Measurements from ENCODE around the gene AKIRIN2.

DNA sequence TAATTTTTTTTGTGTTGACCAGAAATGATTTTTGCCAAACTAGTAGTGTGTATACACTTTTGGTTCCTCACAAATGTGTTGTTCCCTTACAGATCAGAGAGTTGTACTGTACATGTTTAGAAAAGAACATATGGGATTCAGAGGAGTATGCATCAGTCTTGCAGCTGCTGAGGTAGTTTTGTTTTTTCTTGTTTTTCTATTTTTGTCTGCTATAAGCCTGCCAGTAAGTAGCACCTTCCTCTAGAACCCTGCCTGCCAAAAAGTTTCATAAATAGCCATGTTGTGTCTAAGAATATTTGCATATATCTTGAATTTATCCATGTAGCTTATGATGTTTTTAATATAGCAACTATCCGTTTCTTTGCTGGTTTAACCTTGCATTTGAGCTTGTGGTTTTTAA is 65.7 kb downstream of the AKIRIN2 start:
- TF ChIP-seq CBFA2T2 (conservative IDR thresholded peaks at IDR 0.05), result no peak
- no peak for TF ChIP-seq POLR2A (conservative IDR thresholded peaks at IDR 0.05)
- TF ChIP-seq, protein P1, sequence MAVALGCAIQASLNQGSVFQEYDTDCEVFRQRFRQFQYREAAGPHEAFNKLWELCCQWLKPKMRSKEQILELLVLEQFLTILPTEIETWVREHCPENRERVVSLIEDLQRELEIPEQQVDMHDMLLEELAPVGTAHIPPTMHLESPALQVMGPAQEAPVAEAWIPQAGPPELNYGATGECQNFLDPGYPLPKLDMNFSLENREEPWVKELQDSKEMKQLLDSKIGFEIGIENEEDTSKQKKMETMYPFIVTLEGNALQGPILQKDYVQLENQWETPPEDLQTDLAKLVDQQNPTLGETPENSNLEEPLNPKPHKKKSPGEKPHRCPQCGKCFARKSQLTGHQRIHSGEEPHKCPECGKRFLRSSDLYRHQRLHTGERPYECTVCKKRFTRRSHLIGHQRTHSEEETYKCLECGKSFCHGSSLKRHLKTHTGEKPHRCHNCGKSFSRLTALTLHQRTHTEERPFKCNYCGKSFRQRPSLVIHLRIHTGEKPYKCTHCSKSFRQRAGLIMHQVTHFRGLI (CRISPR knock-in tag; IDR thresholded peaks at IDR 0.05), result no peak
- TF ChIP-seq RBBP5 (IDR thresholded peaks at IDR 0.05; ENCODE audit: borderline replicate concordance, insufficient read depth, low read length, poor library complexity, severe bottlenecking), result no peak
- no peak for TF ChIP-seq HEY1 (CRISPR knock-in tag; IDR thresholded peaks at IDR 0.05; ENCODE audit: borderline replicate concordance)
- no peak for TF ChIP-seq CTCF (IDR thresholded peaks at IDR 0.05 in 2 of 3, conservative IDR thresholded peaks at IDR 0.05 in 1 of 3; ENCODE audit: insufficient read depth in 2 of 3, low read depth in 1 of 3, low read length in 3 of 3)
- no peak for TF ChIP-seq NFIC (IDR thresholded peaks at IDR 0.05)
- TF ChIP-seq ZNF121 (CRISPR knock-in tag; conservative IDR thresholded peaks at IDR 0.05), result no peak
- TF ChIP-seq TGIF2 (CRISPR knock-in tag; IDR thresholded peaks at IDR 0.05), result no peak
- TF ChIP-seq KDM4B (IDR thresholded peaks at IDR 0.05; ENCODE audit: borderline replicate concordance in 2 of 2, low read depth in 1 of 2), result no peak
- no peak for TF ChIP-seq ZNF274 (IDR thresholded peaks at IDR 0.05; ENCODE audit: borderline replicate concordance, low read depth, low read length)
- TF ChIP-seq, protein P2, sequence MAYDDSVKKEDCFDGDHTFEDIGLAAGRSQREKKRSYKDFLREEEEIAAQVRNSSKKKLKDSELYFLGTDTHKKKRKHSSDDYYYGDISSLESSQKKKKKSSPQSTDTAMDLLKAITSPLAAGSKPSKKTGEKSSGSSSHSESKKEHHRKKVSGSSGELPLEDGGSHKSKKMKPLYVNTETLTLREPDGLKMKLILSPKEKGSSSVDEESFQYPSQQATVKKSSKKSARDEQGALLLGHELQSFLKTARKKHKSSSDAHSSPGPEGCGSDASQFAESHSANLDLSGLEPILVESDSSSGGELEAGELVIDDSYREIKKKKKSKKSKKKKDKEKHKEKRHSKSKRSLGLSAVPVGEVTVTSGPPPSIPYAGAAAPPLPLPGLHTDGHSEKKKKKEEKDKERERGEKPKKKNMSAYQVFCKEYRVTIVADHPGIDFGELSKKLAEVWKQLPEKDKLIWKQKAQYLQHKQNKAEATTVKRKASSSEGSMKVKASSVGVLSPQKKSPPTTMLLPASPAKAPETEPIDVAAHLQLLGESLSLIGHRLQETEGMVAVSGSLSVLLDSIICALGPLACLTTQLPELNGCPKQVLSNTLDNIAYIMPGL (CRISPR knock-in tag; IDR thresholded peaks at IDR 0.05), result no peak
